Right atrium auricular region (tissue), 2 donors: ENCODE results near the gene ZMAT5. TPM values are rescaled to one million over a fixed set of nuclear protein-coding genes. Genes with fewer than 3 reads are reported as not detected.

ENCODE experiments used
- DNase-seq: peaks from one replicate; pipeline ENCODE4 v3.0.0-alpha.2; 2019; ENCODE audit warnings: low spot score
- H3K27ac ChIP-seq, 2 donors: fragments of 200-600 bp; sonication (generic); 1 replicate in 1 of 2; 2 replicates in 1 of 2; pipeline ENCODE4 v1.5.1; 2016 to 2019
- H3K27me3 ChIP-seq, 2 donors: fragments of 200-600 bp; sonication (generic); one replicate each; pipeline versions ENCODE4 v1.5.1 to v1.6.0; 2017 to 2019
- H3K36me3 ChIP-seq: fragments of 200-600 bp; sonication (generic); one replicate; pipeline ENCODE4 v1.5.1; 2016
- H3K4me1 ChIP-seq, 2 donors: fragments of 200-600 bp; sonication (generic); one replicate each; pipeline versions ENCODE4 v1.5.1 to v1.6.0; 2017 to 2019
- H3K4me3 ChIP-seq, 2 donors: fragments of 200-600 bp; sonication (generic); 1 replicate in 1 of 2; 2 replicates in 1 of 2; pipeline ENCODE4 v1.5.1; 2017 to 2019; ENCODE audit warnings: mild to moderate bottlenecking in 1 of 2, moderate library complexity in 1 of 2
- H3K9me3 ChIP-seq, 2 donors: fragments of 200-600 bp; sonication (generic); one replicate each; pipeline ENCODE4 v1.5.1; 2019
- CTCF ChIP-seq, 2 donors: fragments of 200-600 bp; sonication (generic); IDR thresholded peaks; one replicate each; pipeline ENCODE4 v1.5.1; 2019; ENCODE audit warnings: antibody characterized with exemption in 2 of 2
- total RNA-seq, 2 donors: library from RNA; depleted of rRNA; stranded (reverse); fragments of >200 nt; gene quantifications; one replicate each; pipeline ENCODE4 v1.1.0, GENCODE V29; 2016

ZMAT5 gene
- total RNA-seq, 2 donors from 2014 or later, result 17.0 to 22.9 TPM

GRCh38 chr22:29707471-29707870 is 59.3 kb downstream of the ZMAT5 start:
- Histone ChIP-seq H3K9me3 (no peaks in the 10 kb centered on the region), H3K4me3 (no peak overlapping the region), H3K36me3 (no peaks in the 10 kb centered on the region), H3K27me3 (peaks cover 0 to 7% of the 10 kb centered on the region in 2 donors), H3K4me1 (peaks cover 0 to 19% of the 10 kb centered on the region in 2 donors), H3K27ac (no peak overlapping the region)
- DNase-seq, result no peak
- TF ChIP-seq CTCF (IDR thresholded peaks at IDR 0.05), result no peak

DNA sequence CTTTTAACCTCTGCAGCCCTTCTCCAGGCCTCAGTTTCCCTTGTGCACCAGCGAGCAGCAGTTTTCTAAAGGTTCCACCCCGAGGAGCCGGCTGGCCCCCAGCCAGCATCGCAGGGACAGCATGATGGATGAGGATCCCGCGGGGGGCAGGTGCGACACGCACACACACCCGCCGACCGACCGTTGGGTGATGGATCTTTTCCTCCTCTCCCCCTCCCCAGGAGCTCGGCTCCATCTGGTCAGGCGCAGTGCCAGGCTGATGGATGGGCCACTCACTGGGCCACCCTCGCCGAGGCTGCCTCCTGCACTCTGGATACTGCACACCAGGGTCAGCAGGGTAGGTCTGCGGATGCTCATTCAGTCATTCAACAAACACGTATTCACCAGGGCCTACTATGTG is 59.8 kb downstream of the ZMAT5 start:
- H3K27ac ChIP-seq, result no peak overlapping the region
- H3K4me3 ChIP-seq, result no peak overlapping the region
- TF ChIP-seq CTCF (IDR thresholded peaks at IDR 0.05), result no peak
- peaks cover 0 to 10% of the 10 kb centered on the region in 2 donors for H3K27me3 ChIP-seq
- peaks cover 0 to 24% of the 10 kb centered on the region in 2 donors for H3K4me1 ChIP-seq
- H3K9me3 ChIP-seq, result no peaks in the 10 kb centered on the region
- no peaks in the 10 kb centered on the region for H3K36me3 ChIP-seq
- no peak for DNase-seq

- no peak for DNase-seq
- Histone ChIP-seq H3K4me1 (peaks cover 0 to 26% of the 10 kb centered on the region in 2 donors), H3K27ac (no peak overlapping the region), H3K4me3 (no peak overlapping the region), H3K27me3 (peaks cover 0 to 10% of the 10 kb centered on the region in 2 donors), H3K9me3 (no peaks in the 10 kb centered on the region), H3K36me3 (no peaks in the 10 kb centered on the region)
- TF ChIP-seq CTCF (IDR thresholded peaks at IDR 0.05), result no peak
Measured at GRCh38 chr22:29706486-29706885, 60.3 kb downstream of the ZMAT5 start.

DNA sequence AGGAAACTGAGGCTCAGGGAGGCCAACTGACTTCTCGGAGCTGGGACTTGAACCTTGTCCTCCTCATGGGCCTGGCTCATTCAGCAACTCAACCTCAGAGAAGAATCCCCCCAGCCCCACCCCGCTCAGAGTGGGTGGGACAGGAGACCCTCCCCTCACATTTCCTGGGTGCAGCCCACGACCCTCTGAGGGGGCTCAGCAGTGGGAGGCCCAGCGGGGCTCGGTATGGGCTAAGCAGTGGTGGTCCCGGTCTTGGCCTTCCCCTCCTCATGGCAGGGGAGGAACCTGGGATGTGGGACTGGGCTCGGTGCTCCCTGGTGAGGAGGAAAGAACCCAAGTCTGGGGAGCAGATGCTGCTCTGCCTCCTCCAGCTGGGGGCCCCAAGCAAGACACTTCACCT is 61.2 kb downstream of the ZMAT5 start:
- no peak for TF ChIP-seq CTCF (IDR thresholded peaks at IDR 0.05)
- Histone ChIP-seq H3K9me3 (no peaks in the 10 kb centered on the region), H3K27me3 (peaks cover 0 to 10% of the 10 kb centered on the region in 2 donors), H3K4me1 (peaks cover 0 to 26% of the 10 kb centered on the region in 2 donors), H3K4me3 (no peak overlapping the region), H3K36me3 (no peaks in the 10 kb centered on the region), H3K27ac (no peak overlapping the region)
- no peak for DNase-seq

- Histone ChIP-seq H3K27ac (no peak overlapping the region), H3K36me3 (no peaks in the 10 kb centered on the region), H3K4me3 (no peak overlapping the region), H3K27me3 (peaks cover 0 to 10% of the 10 kb centered on the region in 2 donors), H3K4me1 (peaks cover 0 to 26% of the 10 kb centered on the region in 2 donors), H3K9me3 (no peaks in the 10 kb centered on the region)
- no peak for DNase-seq
- TF ChIP-seq CTCF (IDR thresholded peaks at IDR 0.05), result no peak
Measured at GRCh38 chr22:29704528-29705285, 62.1 kb downstream of the ZMAT5 start.
